Measurements from ENCODE around the gene PTGIR. TPM values are rescaled to one million over a fixed set of nuclear protein-coding genes. Genes with fewer than 3 reads are reported as not detected.

The PTGIR gene
- total and polyA plus RNA-seq, 2 of the 4 experiments (the other 2 are of a cell fraction), result 0.54 to 5.3 TPM

- Histone ChIP-seq H3K4me1 (ENCODE audit: control insufficient read depth, insufficient read depth, low read length) (no peaks in the 10 kb centered on the region), H3K9ac (ENCODE audit: low read depth, low read length) (no peak overlapping the region), H3K27me3 (ENCODE audit: control insufficient read depth, insufficient read depth, low read length) (no peaks in the 10 kb centered on the region), H2AK5ac (ENCODE audit: low read depth, low read length) (no peak overlapping the region), H4K20me1 (ENCODE audit: insufficient read depth, low read length) (peaks cover 41% of the 10 kb centered on the region), H3K27ac (ENCODE audit: insufficient read depth, low read length) (no peak overlapping the region), H3K4me2 (ENCODE audit: low read depth, low read length) (no peak overlapping the region), H2BK20ac (ENCODE audit: low read depth, low read length) (no peak overlapping the region), H2BK5ac (ENCODE audit: low read depth, low read length, poor library complexity, severe bottlenecking) (no peak overlapping the region), H2BK120ac (ENCODE audit: low read depth, low read length) (no peak overlapping the region), H2BK15ac (ENCODE audit: low read depth, low read length) (no peak overlapping the region), H4K8ac (ENCODE audit: low read depth in 2 of 2, low read length in 2 of 2) (no peak overlapping the region), H4K91ac (ENCODE audit: insufficient read depth, low read depth, low read length) (no peak overlapping the region), H3K4me3 (ENCODE audit: insufficient read depth, low read depth, low read length) (no peak overlapping the region), H4K5ac (ENCODE audit: low read depth, low read length) (no peak overlapping the region), H3K4ac (ENCODE audit: low read depth, low read length) (no peak overlapping the region), H3K36me3 (ENCODE audit: control insufficient read depth, insufficient read depth, low read length) (peaks cover 55% of the 10 kb centered on the region), H2AFZ (replicated peaks; ENCODE audit: low read length, poor library complexity) (no peak overlapping the region), H3K9me3 (ENCODE audit: control insufficient read depth, insufficient read depth, low read length) (no peaks in the 10 kb centered on the region), H3K23ac (ENCODE audit: low read depth, low read length) (no peak overlapping the region), H3K18ac (ENCODE audit: low read depth, low read length) (no peak overlapping the region), H3K79me1 (ENCODE audit: low read depth in 1 of 2, low read length in 2 of 2) (peaks cover 3 to 46% of the 10 kb centered on the region in 2 experiments; a peak in 3 of 4 replicates), H3K14ac (replicated peaks; ENCODE audit: low read depth, low read length) (no peak overlapping the region), H3K56ac (ENCODE audit: extremely low read depth, insufficient read depth, low read length) (no peak overlapping the region), H2AK9ac (replicated peaks; ENCODE audit: low read depth, low read length, poor library complexity) (no peak overlapping the region), H3K9me1 (ENCODE audit: insufficient read depth, low read length) (no peaks in the 10 kb centered on the region)
- in situ Hi-C loops (cut with MboI; ENCODE audit: low sequenced_read_pairs), result loop anchor here (5.0 kb wide), 1 partner anchor 53 kb away; the partner anchor contains the start of gene DACT3
- no peak for DNase-seq
- BruUV-seq (replicated peaks), result TSS peak; percentile 92
- POLR2A ChIA-PET (ENCODE audit: unreplicated experiment), result no interaction called here
- no peak for ATAC-seq (ENCODE audit: low read depth)
- 79% methylated on average over 8 of the region's 30 CpGs; no CpG with 5 or more reads in 1 of the 2 experiments for WGBS, 2 experiments (ENCODE audit: extremely low coverage in 2 of 2, insufficient read length in 1 of 2)
- TF ChIP-seq ELK1 (IDR thresholded peaks at IDR 0.05; ENCODE audit: borderline replicate concordance, low read depth, low read length) (no peak), RCOR1 (IDR thresholded peaks at IDR 0.05; ENCODE audit: insufficient replicate concordance, low read length) (no peak), CEBPB (IDR thresholded peaks at IDR 0.05; ENCODE audit: low read depth, low read length) (no peak), MXI1 (IDR thresholded peaks at IDR 0.05; ENCODE audit: borderline replicate concordance, low read depth, low read length) (no peak), POLR2A (IDR thresholded peaks at IDR 0.05; ENCODE audit: low read depth, low read length) (no peak), USF2 (IDR thresholded peaks at IDR 0.05; ENCODE audit: low read depth, low read length) (no peak), SMC3 (IDR thresholded peaks at IDR 0.05; ENCODE audit: low read depth, low read length) (no peak)
- intact Hi-C loops (cut with micrococcal nuclease), result loop anchor here (10.0 kb wide), 1 partner anchor 135 kb away; the partner anchor contains the start of genes FKRP and STRN4
- CTCF ChIA-PET, result interaction anchor here (0.5 to 1.6 kb wide), 2 partner anchors 9 to 52 kb away, joined by 3 to 5 read pairs; partner anchors contain the start of gene DACT3
- dilution Hi-C loops (cut with HindIII; ENCODE audit: low sequenced_read_pairs, unreplicated experiment), result no loop called here
These were observed 15.1 kb downstream of the PTGIR start for GRCh38 chr19:46609511-46610412.
